Measurements from ENCODE around the gene HMCN2. TPM values are rescaled to one million over a fixed set of nuclear protein-coding genes. Genes with fewer than 3 reads are reported as not detected.
"Not testable (repeated sequence)": the region's sequence is repeated elsewhere in the genome, so short reads cannot be mapped to it uniquely, and the experiment has no call there.

Gene HMCN2
- total and polyA plus RNA-seq, 2 of the 4 experiments (the other 2 are of a cell fraction): 0.02 TPM; not detected in 1

DNA sequence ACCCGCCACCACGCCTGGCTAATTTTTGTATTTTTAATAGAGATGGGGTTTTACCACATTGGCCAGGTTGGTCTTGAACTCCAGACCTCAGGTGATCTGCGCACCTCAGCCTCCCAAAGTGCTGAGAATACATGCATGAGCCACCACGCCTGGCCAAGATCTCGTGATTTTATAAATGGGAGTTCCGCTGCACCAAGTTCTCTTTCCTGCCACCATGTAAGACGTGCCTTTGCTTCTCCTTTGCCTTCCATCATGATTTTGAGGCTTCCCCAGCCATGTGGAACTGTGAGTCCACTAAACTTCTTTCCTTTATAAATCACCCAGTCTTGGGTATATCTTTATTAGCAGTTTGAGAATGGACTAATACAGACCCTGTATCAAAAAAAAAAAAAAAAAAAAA is 7.4 kb upstream of the HMCN2 start:
- H3K4ac ChIP-seq (ENCODE audit: low read depth, low read length); H2BK20ac ChIP-seq (ENCODE audit: low read depth, low read length); in situ Hi-C loops (cut with MboI; ENCODE audit: low sequenced_read_pairs); H2BK15ac ChIP-seq (ENCODE audit: low read depth, low read length); H4K8ac ChIP-seq (ENCODE audit: low read depth in 2 of 2, low read length in 2 of 2); H3K36me3 ChIP-seq (ENCODE audit: control insufficient read depth, insufficient read depth, low read length); ATAC-seq (ENCODE audit: low read depth); H4K91ac ChIP-seq (ENCODE audit: insufficient read depth, low read depth, low read length); DNase-seq; BruUV-seq (replicated peaks); H3K14ac ChIP-seq (replicated peaks; ENCODE audit: low read depth, low read length); H3K18ac ChIP-seq (ENCODE audit: low read depth, low read length); H3K23ac ChIP-seq (ENCODE audit: low read depth, low read length); H4K5ac ChIP-seq (ENCODE audit: low read depth, low read length); H3K9me1 ChIP-seq (ENCODE audit: insufficient read depth, low read length); H3K79me1 ChIP-seq (ENCODE audit: low read depth in 1 of 2, low read length in 2 of 2); dilution Hi-C loops (cut with HindIII; ENCODE audit: low sequenced_read_pairs, unreplicated experiment); H3K4me1 ChIP-seq (ENCODE audit: control insufficient read depth, insufficient read depth, low read length); POLR2A ChIA-PET (ENCODE audit: unreplicated experiment); H4K20me1 ChIP-seq (ENCODE audit: insufficient read depth, low read length); H2AK5ac ChIP-seq (ENCODE audit: low read depth, low read length); intact Hi-C loops (cut with micrococcal nuclease); H2AK9ac ChIP-seq (replicated peaks; ENCODE audit: low read depth, low read length, poor library complexity); H3K4me2 ChIP-seq (ENCODE audit: low read depth, low read length); H2AFZ ChIP-seq (replicated peaks; ENCODE audit: low read length, poor library complexity); H3K56ac ChIP-seq (ENCODE audit: extremely low read depth, insufficient read depth, low read length); H3K4me3 ChIP-seq (ENCODE audit: insufficient read depth, low read depth, low read length); H3K9ac ChIP-seq (ENCODE audit: low read depth, low read length); H2BK5ac ChIP-seq (ENCODE audit: low read depth, low read length, poor library complexity, severe bottlenecking); H3K27ac ChIP-seq (ENCODE audit: insufficient read depth, low read length); H2BK120ac ChIP-seq (ENCODE audit: low read depth, low read length): not testable (repeated sequence)
- no CpG with 5 or more reads among the region's 7 CpGs for WGBS, 2 experiments (ENCODE audit: extremely low coverage in 2 of 2, insufficient read length in 1 of 2)
- Histone ChIP-seq H3K9me3 (ENCODE audit: control insufficient read depth, insufficient read depth, low read length) (peaks cover 12% of the 10 kb centered on the region), H3K27me3 (ENCODE audit: control insufficient read depth, insufficient read depth, low read length) (peaks cover 50% of the 10 kb centered on the region)
- CTCF ChIA-PET: interaction anchor here (0.6 to 1.2 kb wide), 2 partner anchors 16 to 175 kb away, joined by 3 to 4 read pairs; no protein-coding TSS in a partner anchor
